Measurements from ENCODE around the gene BTG4.
A peak's percentile ranks its signal among the peaks of the same experiment; 100 is the strongest.

Gene BTG4

DNA sequence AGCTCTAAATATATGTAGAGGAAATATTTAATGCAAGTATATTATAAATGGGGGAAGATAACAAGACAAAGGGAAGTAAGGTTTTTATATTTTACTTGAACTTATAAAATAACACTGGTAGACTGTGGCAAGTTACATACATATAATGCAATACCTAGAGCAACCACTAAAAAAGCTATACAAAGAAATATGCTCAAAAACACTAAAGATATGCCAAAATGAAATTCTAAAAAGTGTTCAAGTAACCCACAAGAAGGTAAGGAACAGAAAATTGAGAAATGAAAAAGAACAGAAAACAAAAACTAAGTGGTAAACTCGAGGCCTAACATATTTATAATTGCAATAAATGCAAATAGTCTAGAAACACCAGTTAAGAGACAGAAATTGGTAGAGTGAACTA is 32.5 kb downstream of the BTG4 start:
- no peak for DNase-seq

DNA sequence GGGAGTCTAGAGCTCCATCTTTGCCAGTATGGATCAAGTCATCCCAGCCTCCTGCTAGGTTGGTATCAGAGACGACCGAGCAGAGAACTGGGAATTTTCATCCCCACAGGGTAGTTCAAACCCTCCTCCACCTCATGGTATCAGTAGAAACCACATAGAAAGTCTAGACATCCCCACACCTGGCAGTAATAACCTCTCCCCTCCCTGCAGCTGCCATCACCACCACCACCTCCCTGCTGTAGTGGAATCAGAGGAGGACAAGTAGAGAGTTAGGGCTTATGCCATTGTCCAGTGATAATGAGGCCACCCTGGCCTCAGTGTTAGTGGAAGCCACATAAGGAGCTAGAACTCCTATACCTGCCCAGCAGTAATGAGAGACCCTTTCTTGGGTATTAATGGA is 34.3 kb downstream of the BTG4 start:
- no peak for DNase-seq

DNA sequence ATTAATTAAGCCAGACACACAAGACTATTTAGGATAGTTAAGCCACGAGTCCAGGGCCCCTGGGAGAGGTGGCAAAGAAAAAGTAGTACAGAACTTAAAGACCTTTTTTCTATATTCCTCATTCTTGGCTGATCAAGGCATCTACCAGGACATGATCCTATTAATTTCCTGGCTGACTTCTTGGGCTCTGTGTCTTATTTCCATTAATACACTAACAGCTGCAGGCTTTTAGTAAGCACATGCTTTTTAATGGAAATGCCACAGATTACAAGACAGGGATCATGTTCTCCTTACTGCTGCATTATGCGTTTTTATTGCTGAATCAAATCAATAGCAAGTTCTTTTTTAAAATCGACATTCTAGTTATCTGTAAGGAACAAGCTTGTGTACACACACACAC is 35.2 kb downstream of the BTG4 start:
- DNase-seq = no peak

DNA sequence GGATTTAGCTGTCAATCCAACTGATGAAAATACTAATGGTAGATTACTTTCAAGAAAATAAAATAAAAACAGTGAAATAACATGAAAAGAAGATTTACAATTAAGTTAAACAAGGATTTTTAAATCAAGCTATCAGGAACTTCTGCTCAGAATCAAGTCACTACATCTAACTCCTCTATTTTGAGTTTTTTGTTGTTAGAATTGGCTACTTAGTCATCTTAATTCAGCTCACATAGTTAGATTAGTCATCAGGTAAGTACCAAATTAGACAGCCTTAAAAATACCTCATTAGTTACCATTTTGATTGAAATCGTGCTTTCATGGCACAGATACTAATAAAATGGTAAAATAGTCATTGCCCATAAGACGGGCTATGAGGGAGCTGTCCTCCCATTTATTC is 35.8 kb downstream of the BTG4 start:
- no peak for DNase-seq

DNA sequence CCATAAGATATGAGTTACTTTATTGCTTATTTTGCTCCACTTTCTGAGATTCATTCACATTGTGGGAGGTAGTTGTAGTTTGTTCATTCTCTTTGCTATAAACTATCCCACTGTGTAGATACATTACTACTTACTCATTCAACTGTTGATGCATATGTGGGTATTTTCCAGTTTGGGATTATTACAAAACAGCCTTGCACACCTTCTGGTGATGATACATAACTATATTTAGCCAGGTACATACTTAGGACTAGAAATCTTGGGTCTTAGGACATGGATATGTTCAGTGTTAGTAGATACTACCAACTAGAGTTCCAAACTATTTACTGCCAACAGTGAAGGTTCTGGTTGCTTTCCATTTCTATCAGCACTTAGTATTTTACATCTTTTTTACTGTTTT is 37.8 kb downstream of the BTG4 start:
- DNase-seq = no peak

DNA sequence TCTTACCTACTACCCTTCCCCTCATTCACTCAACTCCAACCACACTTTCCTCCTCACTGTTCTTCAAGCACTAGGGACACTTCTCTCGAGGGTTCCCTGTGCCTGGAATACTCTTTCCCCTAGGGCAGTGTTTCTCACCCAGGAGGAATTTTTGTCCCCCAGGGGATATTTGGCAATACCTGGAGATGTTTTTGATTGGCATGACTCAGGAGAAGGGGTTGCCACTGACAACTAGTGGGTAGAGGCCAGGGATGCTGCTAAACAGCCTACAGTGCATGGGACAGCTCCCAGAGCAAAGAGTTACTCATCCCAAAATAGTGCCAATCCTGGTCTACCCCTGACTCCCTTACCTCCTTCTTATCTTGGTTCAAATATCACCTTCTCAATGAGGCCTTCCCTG is 40.0 kb downstream of the BTG4 start:
- no peak for DNase-seq

DNA sequence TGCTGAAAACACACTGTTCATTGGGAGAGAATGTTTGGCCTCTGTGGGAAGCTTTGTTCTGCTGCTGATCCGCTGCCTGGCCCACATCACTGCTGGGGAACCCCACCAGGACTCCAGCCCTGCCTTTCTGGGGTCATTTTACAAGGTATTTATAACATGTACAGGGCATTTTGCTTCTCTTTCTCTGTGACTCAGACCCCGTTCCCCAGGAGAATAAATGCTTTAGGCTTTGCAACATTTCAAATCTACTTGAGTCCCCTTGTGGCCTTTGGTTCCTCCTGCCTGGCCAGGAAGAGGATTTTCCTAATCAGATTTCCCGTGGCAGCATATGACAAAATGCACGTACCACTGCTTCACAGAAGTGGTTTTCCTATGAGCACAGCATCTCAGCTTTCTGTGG is 43.0 kb downstream of the BTG4 start:
- DNase-seq = no peak

DNA sequence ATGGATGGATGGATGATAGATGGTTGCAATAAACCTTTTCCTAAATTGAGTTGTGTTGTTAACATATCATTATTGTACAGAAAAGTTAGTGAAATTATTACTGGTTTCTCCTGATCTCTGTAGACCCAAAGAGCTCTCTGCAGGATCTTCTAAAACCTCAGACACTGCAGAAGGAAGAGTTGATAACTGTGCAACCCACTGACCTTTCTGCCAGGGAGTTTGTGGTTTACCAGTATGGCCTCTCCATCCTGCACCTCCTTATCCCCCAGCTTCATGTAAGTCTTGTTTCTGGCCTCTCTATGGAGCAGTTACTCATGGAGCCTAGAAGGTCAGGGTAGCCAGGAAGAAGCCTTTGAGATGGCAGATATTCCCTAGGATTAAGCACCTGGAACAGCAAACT is 45.6 kb downstream of the BTG4 start:
- no peak for DNase-seq

DNA sequence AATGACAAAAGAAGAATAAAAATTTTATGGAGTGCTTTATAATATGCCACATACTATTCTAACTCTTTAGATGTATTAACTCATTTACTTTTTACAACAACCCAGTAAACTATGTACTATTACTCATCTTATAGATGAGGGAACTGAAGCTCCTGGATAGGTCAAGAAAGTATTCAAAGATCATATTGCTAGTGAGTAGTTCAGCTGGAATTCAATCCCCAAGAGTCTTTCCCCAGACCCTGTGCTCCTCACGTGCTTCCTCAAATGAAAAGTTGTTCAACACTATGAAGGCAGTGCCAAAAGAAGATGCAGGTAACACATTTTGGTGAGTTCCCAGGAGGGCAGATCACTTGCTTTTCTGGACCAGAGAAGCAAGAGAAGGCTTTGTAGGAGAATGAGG is 46.8 kb downstream of the BTG4 start:
- no peak for DNase-seq

DNA sequence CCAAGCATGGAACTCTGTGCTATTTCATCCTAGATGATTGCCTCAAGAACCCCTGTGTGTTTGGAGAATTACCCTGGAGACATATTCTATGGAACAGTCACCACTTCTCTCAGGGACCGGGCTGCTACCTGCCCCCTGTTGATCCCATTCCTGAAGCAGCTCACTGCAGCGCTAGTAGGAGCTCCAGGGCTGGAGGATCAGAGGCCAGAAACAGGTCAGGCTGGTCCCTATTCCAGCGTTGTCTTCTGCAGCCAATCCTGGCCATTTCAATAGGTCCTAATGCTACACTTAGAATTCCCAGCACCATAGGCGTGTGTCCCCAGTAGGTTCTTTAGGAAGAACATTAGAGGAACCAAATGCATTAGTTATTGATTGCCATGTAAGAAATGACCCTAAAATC is 48.9 kb downstream of the BTG4 start:
- DNase-seq = no peak

DNA sequence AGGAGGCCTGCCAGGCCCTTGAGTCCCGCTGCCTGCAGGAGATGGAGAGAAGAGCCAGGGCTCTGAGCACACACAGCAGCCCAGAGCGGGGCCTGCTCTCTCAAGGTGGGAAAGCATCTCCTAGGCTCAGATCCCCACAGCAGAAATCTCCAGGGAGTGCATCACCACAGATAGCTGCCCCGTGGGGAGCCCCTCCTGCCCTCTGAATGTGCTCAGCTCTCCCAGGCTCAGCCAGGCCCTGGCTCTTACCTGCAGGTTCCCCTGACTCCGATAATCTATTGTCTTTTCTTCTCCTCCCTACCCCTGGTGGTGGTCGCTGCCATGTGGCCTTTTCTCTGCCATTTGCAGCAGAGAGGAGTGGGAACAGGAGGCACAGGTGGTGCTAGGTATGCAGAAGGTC is 49.9 kb downstream of the BTG4 start:
- peak; percentile 44 for DNase-seq

DNA sequence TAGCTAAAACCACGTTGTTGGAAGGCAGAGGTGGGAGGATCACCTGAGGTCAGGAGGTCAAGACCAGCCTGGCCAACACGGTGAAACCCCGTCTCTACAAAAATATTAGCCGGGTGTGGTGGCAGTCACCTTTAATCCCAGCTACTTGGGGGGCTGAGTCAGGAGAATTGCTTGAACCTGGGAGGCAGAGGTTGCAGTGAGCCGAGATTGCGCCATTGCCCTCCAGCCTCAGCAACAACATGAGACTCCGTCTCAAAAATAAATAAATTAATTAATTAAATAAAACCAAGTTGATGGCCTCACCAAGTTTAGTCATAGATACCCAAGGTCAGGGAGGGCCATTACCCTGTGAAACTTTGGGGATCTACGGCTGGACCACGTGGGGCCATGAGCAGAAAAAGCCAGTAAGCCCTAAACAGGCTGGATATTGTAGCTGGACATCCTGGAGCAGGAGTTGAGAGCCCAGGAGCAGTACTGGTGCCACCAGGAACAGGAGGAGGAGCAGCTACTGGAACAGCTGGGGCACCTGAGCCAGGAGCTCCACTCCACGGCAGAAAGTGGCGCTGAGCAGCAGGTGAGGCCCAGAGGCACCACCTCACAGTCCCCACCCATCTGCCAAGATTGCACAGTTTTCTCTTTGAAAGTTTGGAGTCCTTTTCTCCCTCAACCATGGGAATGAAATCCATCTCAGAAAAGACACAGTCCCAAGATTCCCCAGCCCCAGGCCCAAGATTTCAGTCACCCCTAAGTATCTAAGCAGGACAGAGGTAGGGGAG is 50.5 kb downstream of the BTG4 start:
- DNase-seq = no peak

DNA sequence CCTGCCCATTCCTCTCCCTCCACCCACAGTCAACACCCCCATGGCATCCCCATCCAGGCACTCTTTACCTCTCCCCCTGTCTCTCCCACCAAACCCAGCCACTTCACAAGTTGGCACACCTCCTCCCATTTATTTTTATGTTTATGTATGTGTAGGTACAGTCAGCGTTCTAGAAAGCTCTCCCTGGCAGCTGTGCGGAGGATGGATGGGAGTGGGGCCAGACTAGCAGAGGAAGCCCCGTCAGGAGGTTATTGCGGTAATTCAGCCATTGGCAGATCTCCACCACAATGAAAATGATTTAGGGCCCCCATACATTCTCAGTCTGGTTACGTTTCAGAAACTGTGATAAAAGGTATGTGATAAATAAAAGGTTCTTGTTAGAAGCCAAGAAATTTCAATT is 51.3 kb downstream of the BTG4 start:
- DNase-seq = no peak

DNA sequence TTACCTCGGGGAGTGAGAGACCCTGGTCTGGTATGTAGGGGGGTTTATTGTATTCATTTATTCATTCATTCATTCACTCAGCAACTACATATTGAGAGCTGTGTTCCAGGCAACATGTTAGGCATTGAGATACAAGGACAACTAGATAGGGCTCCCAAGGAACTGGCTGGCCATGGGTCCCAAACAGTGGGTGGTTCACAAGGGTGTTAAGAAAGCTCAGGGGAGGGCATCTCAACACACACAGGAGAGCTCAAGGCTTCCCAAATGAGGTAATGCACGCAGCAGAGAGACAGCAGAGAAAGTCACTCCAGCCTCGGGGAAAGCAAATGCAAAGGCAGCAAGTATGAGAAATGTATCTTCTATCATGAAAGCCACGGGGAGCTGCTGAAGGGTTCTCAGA is 51.8 kb downstream of the BTG4 start:
- no peak for DNase-seq

DNA sequence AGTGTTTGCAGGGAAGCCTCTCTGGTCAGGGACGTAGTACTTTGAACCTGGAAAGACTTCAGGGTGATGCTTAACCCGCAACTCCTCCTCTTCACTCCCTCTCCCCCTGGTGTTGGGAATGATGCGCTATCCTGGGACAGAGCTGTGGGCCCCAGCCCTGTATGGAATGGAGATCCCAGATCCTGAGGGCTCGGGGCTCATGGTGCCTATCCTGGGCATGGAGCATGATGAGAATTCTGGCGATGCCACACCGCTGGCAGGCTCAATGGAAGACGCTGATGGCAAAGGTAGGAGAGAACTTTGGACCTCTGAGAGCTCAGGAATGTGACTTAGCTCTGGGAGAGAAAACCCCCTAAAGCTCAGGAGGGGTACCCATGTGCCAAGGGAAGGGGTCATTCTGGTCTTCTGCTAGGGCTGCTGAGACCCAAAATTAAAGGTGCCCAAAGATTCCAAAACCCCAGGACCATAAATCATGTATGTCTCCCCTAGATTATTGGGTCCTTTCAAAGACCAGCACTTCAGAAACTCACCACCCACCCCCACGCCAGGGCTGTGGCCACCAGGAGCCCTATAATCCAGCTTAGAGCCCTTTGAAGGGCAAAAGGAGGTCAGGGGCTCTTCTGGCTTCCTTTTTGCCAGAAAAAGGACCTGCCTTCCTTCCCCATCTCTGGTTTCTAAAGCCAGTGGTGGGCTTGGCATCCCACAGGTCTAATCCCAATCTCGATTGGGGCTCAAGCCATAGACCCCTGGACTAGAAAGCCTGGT is 52.5 kb downstream of the BTG4 start:
- no peak for DNase-seq

DNA sequence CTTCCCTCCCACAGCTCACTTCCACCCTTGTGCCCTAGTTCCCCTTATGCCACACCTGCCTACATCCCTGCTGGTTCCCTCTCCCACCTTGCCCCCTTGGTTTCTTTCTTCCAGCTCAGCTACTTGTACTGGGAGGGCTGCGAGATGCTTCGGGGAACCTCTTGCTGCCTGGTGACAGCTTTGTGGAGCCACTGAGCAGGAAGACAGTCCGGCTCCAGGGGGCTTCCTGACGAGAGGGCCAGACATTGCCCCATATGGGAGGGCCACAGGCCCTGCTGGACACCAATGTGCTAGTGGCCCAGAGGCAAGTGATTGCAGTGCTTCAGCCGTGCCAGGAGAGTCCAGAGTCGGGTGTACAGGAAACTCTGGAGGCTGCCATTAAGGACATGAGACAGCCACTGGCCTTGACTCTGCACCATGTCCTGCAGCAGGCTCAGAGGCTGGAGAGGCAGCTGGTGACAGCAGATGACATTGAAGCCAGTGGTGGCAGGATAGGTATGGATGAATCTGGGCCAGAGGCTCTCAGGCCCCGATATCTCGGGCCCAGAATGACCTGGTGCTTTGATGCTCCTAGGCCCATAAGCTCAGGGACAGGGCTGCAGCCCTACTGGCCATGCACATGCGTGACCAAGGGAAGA is 54.3 kb downstream of the BTG4 start:
- peak; percentile 40 for DNase-seq

DNA sequence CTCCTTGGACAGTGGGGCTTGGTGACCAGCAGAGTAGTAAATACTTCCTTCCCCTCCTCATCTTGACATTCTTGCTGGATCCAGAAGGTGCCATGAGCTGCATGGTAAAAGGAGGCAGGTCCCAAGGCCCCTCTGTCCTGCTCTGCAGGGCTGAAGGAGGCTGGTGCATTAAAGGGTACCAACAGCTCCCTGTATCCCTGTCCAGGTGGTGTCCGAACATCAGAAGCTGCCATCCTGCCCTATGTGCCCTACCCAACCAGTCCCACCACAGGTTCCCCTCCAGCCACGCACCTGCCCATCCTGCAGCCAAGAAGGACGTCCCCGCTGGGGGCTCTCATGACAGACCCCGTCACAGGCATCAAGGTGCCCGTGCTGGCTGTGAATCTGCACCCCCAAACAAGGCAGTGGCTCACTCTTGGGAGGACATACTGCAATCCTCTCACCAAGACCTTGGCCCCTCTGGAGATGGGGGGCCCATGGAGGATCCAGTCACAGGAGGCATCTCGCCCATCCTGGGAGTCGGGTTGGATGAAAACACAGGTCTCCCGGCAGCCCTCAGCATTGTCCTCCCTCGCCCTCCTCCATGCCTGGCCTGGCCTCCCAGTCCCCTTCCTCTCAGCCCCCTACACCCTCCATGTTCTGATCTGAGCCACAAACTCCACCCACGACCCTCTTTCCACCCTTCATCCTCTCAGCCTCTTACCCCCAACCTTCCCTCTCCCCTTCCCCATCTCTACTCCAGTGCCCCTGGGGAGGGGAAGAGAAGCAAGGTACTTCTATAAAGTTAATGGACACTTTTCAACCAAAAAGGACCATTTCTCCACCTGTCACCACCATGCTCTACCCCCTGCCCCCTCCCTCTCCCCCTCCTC is 55.1 kb downstream of the BTG4 start:
- peak; percentile 41 for DNase-seq

DNA sequence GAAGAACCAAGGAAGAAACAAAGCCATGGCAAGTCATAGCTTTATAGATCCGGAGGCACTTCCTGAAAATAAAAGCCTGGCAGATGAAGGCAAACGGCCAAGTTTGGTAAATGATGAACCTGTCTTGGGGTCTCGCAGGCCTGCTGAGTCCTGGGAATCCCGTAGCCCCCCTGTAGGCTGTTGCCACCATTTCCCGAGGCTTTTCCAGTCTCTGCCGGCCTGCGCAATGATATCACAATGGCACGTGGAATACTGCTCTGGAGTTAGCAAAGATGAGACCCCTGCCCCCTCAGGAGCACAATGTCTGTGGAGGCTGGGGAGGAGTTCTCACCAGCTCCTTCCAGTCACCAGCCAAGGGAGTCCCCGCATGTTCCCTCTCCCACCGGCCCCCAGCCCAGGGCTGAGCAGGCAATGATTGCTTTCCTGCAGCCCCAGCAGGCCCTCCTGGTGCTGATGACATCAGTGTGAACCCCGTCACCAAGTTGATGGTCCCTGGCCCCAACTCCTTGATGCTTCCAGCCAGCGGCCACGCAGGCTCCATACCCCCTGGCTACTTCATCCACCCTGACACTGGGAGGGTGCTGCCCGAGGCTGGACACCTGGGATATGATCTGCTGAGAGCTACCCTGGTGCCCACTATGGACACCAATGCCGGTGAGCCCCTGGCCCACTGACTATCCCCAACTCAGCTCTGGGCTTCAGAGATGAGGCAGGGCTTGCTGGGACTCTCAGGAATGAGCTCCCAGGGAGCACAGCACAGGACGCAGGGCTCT is 55.9 kb downstream of the BTG4 start:
- DNase-seq = peak; percentile 44

DNA sequence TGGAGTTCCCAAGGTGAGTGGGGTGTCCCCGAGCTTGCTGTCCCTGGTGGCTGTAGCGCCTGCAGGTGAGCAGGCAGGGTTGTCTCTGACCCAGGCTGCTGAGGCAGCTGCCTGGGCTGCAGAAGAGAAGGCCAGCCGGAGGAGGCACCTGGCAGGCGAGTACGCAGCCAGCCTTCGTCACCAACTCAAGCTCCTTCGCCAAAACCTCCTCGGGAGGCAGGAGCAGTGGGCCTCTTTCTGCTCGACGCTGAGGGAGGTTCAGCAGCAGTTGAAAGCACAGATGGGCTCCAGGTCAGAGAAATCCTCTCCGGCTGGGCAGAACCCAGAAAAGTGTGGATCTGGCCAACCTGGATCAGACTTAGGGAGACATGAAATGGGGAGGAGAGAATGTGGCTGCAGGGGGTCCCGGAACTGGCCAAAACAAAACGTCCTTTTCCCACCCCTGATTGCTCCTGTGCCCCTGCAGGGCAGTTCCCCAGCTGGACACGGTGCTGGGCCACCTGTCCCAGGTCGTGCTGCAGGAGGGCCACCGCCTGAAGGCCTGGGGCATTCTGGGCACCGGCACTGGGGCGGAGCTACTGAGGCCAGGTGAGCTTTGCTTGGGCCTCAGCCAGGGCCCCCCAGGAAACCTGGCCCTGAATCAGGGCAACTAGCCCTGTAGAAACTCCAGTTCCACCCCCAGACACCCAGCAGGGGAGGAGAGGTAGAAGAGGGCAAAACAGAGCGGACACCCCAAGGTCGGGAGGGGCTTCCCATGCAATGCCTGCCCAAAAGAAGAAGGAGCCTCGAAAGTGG is 56.7 kb downstream of the BTG4 start:
- peak; percentile 47 for DNase-seq

DNA sequence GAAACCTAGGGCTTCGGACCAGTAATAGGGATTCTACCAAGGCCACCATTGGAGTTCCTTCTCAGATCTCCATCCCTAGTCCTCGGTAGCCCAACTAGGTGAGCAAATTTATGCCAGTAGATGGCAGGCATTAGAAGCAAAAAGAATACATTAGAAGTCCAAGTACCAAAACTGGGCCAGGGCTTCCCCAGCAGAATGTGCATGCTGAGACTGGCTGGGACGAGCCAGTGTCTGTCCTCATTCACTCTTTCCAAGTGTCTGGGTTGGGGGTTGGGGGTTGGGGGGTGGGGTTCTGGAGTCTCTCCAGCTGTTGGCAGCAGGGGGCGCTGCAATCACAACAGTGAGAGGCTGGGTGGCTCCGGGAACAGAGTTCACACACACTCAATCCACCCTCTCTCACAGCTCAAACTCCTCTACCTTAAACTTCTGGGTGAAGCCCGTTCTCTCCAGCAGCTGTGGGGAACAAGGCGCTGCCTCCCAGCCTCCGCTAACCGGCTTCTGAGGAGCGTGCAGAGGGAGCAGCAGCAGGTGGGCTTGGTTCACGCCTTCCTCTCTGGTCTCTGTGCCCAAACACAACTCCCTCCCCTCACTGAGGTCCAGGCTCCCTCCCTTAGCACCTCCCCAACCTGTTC is 57.5 kb downstream of the BTG4 start:
- peak; percentile 90 for DNase-seq

All from activated CD8-positive, alpha-beta memory T cell treated with anti-CD3 and anti-CD28 coated beads, Interleukin-2, amount 50 U/mL, for 48 hours (primary cell).